Inferior parietal cortex (tissue), 1 donor: ENCODE results near the gene PRAMEF1.
"Not testable (repeated sequence)": the region's sequence is repeated elsewhere in the genome, so short reads cannot be mapped to it uniquely, and the experiment has no call there.

Source experiments
- DNase-seq: peaks from one replicate; pipeline ENCODE4 v3.0.0-alpha.2; 2016; ENCODE audit errors: extremely low spot score

The PRAMEF1 gene

GRCh38 chr1:12775443-12775842 lies 15.8 kb upstream of the PRAMEF1 start:
- no peak for DNase-seq

- no peak for DNase-seq
These were observed 14.2 kb upstream of the PRAMEF1 start for GRCh38 chr1:12776801-12777557.

GRCh38 chr1:12778061-12778460 lies 13.1 kb upstream of the PRAMEF1 start:
- DNase-seq: no peak

- DNase-seq: no peak
These were observed 12.3 kb upstream of the PRAMEF1 start for GRCh38 chr1:12778907-12779306.

- not testable (repeated sequence) for DNase-seq
These were observed 9.7 kb upstream of the PRAMEF1 start for GRCh38 chr1:12781488-12781887.

GRCh38 chr1:12783783-12784182 lies 7.4 kb upstream of the PRAMEF1 start:
- DNase-seq: not testable (repeated sequence)

- DNase-seq: not testable (repeated sequence)
These were observed 6.5 kb upstream of the PRAMEF1 start for GRCh38 chr1:12784729-12785128.

- DNase-seq: no peak
These were observed 7.7 kb downstream of the PRAMEF1 start for GRCh38 chr1:12798911-12799310.

GRCh38 chr1:12799730-12800129 lies 8.5 kb downstream of the PRAMEF1 start:
- DNase-seq: no peak

- no peak for DNase-seq
These were observed 18.7 kb downstream of the PRAMEF1 start for GRCh38 chr1:12809933-12810332.

GRCh38 chr1:12810691-12811408 lies 19.7 kb downstream of the PRAMEF1 start:
- peak; percentile 8 for DNase-seq

GRCh38 chr1:12811409-12811784 lies 20.2 kb downstream of the PRAMEF1 start:
- no peak for DNase-seq

GRCh38 chr1:12819061-12819460 lies 27.9 kb downstream of the PRAMEF1 start:
- not testable (repeated sequence) for DNase-seq

GRCh38 chr1:12831310-12831709 lies 40.1 kb downstream of the PRAMEF1 start, which contains the start of gene PRAMEF11:
PRAMEF11 (minus strand) TSS chr1:12831410; CDS start chr1:12828789, 2,621 bp downstream.
- not testable (repeated sequence) for DNase-seq

GRCh38 chr1:12833251-12833650 lies 42.1 kb downstream of the PRAMEF1 start:
- not testable (repeated sequence) for DNase-seq
